SU-DHL-6 (cell line): Measurements from ENCODE around the gene PRDM11.

Experiments used
- EZH2phosphoT487 ChIP-seq: fragments of 200-600 bp; sonication (generic), shearing (Covaris generic); conservative IDR thresholded peaks from 2 replicates; pipeline ENCODE4 v1.6.1; 2018; ENCODE audit warnings: mild to moderate bottlenecking, antibody characterized with exemption, low read length, moderate library complexity, mixed read lengths
- TF ChIP-seq, protein P1 (sequence below): fragments of 200-600 bp; sonication (generic); IDR thresholded peaks from one replicate; pipeline ENCODE4 v1.5.1; 2017; ENCODE audit warnings: antibody characterized with exemption, mild to moderate bottlenecking, low read length, moderate library complexity; ENCODE audit not compliant: insufficient read depth, poor library complexity, severe bottlenecking

DNA sequence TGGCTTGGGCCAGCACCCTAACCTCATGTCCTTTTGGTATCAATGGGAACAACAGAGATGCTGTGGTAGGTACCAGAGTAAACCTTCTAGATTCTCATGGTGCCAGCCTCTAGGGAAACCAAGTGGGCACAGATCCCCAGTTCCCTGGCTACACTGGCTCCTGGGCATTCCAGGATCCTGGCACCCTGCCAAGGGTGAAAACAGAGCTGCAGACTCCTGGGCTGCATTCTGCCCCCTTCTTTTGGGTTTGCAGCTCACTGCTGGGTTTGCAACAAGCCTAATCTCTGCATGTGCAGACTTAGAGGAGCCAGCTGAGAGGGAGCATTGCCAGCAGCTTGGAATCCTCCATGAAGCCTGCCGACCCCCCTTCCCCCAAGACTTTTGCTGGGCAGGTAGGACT, 30.6 kb downstream of the PRDM11 start:
- TF ChIP-seq EZH2phosphoT487: no peak
- TF ChIP-seq, protein P1, sequence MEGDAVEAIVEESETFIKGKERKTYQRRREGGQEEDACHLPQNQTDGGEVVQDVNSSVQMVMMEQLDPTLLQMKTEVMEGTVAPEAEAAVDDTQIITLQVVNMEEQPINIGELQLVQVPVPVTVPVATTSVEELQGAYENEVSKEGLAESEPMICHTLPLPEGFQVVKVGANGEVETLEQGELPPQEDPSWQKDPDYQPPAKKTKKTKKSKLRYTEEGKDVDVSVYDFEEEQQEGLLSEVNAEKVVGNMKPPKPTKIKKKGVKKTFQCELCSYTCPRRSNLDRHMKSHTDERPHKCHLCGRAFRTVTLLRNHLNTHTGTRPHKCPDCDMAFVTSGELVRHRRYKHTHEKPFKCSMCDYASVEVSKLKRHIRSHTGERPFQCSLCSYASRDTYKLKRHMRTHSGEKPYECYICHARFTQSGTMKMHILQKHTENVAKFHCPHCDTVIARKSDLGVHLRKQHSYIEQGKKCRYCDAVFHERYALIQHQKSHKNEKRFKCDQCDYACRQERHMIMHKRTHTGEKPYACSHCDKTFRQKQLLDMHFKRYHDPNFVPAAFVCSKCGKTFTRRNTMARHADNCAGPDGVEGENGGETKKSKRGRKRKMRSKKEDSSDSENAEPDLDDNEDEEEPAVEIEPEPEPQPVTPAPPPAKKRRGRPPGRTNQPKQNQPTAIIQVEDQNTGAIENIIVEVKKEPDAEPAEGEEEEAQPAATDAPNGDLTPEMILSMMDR: no peak
